Measurements from ENCODE around the gene HK1.

DNA sequence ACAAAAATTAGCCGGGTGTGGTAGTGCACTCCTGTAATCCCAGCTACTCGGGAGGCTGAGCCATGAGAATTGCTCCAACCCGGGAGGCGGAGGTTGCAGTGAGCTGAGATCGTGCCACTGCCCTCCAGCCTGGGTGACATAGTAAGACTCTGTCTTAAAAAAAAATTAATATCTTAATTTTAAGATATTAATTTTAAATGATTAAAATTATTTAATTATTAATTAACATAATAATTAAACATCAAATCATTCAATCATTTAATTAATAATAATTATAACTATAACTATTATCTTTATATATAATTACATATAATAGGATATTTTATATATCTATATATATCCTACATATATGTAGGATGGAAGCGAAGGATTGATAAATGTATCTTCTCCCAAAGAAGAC lies 1.8 kb upstream of the HK1 start:
- TF ChIP-seq, protein P1, sequence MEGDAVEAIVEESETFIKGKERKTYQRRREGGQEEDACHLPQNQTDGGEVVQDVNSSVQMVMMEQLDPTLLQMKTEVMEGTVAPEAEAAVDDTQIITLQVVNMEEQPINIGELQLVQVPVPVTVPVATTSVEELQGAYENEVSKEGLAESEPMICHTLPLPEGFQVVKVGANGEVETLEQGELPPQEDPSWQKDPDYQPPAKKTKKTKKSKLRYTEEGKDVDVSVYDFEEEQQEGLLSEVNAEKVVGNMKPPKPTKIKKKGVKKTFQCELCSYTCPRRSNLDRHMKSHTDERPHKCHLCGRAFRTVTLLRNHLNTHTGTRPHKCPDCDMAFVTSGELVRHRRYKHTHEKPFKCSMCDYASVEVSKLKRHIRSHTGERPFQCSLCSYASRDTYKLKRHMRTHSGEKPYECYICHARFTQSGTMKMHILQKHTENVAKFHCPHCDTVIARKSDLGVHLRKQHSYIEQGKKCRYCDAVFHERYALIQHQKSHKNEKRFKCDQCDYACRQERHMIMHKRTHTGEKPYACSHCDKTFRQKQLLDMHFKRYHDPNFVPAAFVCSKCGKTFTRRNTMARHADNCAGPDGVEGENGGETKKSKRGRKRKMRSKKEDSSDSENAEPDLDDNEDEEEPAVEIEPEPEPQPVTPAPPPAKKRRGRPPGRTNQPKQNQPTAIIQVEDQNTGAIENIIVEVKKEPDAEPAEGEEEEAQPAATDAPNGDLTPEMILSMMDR (IDR thresholded peaks at IDR 0.05), result no peak
- TF ChIP-seq POLR2A (IDR thresholded peaks at IDR 0.05), result no peak
